ENCODE measurements around the gene GNGT2.
"Not testable (repeated sequence)": the region's sequence is repeated elsewhere in the genome, so short reads cannot be mapped to it uniquely, and the experiment has no call there.

- TF ChIP-seq POLR2AphosphoS5 (IDR thresholded peaks at IDR 0.05; ENCODE audit: low read depth, low read length); POLR2A (IDR thresholded peaks at IDR 0.05; ENCODE audit: low read depth, low read length); TAF1 (IDR thresholded peaks at IDR 0.05; ENCODE audit: low read depth, low read length); SPI1 (IDR thresholded peaks at IDR 0.05; ENCODE audit: low read depth, low read length); PAX5 (IDR thresholded peaks at IDR 0.05; ENCODE audit: insufficient read depth, low read length, severe bottlenecking); POU2F2 (IDR thresholded peaks at IDR 0.05; ENCODE audit: low read depth, low read length): not testable (repeated sequence)
Measured at GRCh38 chr17:49175978-49176377, 34.4 kb downstream of the GNGT2 start.
